Central memory CD4-positive, alpha-beta T cell (primary cell): ENCODE data around the gene LCNL1.
A peak's percentile ranks its signal among the peaks of the same experiment; 100 is the strongest.

Source experiments
- DNase-seq: peaks from one replicate; pipeline ENCODE4 v3.0.0; 2022

LCNL1 gene

GRCh38 chr9:136960212-136960937, 22.4 kb upstream of the LCNL1 start:
- DNase-seq = peak; percentile 46

GRCh38 chr9:136960938-136961275, 21.9 kb upstream of the LCNL1 start:
- no peak for DNase-seq

- DNase-seq = no peak
These were observed 21.3 kb upstream of the LCNL1 start for GRCh38 chr9:136961279-136962065.

GRCh38 chr9:136962163-136962562, 20.6 kb upstream of the LCNL1 start:
- DNase-seq = no peak

- DNase-seq = no peak
These were observed 20.0 kb upstream of the LCNL1 start for GRCh38 chr9:136962701-136963248.

GRCh38 chr9:136963341-136963740, 19.5 kb upstream of the LCNL1 start:
- DNase-seq = no peak

GRCh38 chr9:136963751-136964150, 19.0 kb upstream of the LCNL1 start:
- no peak for DNase-seq

GRCh38 chr9:136964171-136964689, 18.6 kb upstream of the LCNL1 start:
- DNase-seq = no peak

GRCh38 chr9:136964833-136965422, 17.9 kb upstream of the LCNL1 start:
- no peak for DNase-seq

GRCh38 chr9:136965771-136966484, 16.9 kb upstream of the LCNL1 start:
- DNase-seq = peak; percentile 33

GRCh38 chr9:136968333-136969127, 14.3 kb upstream of the LCNL1 start:
- DNase-seq = no peak

- DNase-seq = no peak
These were observed 13.6 kb upstream of the LCNL1 start for GRCh38 chr9:136969150-136969549.

- no peak for DNase-seq
These were observed 13.0 kb upstream of the LCNL1 start for GRCh38 chr9:136969774-136970173.

GRCh38 chr9:136970361-136970760, 12.4 kb upstream of the LCNL1 start:
- DNase-seq = no peak

GRCh38 chr9:136971746-136972145, 11.0 kb upstream of the LCNL1 start:
- DNase-seq = no peak

- no peak for DNase-seq
These were observed 10.5 kb upstream of the LCNL1 start for GRCh38 chr9:136972335-136972734.

GRCh38 chr9:136972743-136973142, 10.1 kb upstream of the LCNL1 start:
- no peak for DNase-seq

GRCh38 chr9:136973618-136974617, 8.9 kb upstream of the LCNL1 start:
- no peak for DNase-seq

GRCh38 chr9:136974817-136975535, 7.8 kb upstream of the LCNL1 start:
- DNase-seq = no peak

GRCh38 chr9:136975644-136976043, 7.1 kb upstream of the LCNL1 start:
- DNase-seq = no peak
